Measurements from ENCODE around the gene RPS15.

GRCh38 chr19:1396768-1397679, 41.2 kb upstream of the RPS15 start:
- TF ChIP-seq, protein P1, sequence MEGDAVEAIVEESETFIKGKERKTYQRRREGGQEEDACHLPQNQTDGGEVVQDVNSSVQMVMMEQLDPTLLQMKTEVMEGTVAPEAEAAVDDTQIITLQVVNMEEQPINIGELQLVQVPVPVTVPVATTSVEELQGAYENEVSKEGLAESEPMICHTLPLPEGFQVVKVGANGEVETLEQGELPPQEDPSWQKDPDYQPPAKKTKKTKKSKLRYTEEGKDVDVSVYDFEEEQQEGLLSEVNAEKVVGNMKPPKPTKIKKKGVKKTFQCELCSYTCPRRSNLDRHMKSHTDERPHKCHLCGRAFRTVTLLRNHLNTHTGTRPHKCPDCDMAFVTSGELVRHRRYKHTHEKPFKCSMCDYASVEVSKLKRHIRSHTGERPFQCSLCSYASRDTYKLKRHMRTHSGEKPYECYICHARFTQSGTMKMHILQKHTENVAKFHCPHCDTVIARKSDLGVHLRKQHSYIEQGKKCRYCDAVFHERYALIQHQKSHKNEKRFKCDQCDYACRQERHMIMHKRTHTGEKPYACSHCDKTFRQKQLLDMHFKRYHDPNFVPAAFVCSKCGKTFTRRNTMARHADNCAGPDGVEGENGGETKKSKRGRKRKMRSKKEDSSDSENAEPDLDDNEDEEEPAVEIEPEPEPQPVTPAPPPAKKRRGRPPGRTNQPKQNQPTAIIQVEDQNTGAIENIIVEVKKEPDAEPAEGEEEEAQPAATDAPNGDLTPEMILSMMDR (optimal IDR thresholded peaks at IDR 0.05 in 1 of 3, IDR thresholded peaks at IDR 0.05 in 1 of 3, conservative IDR thresholded peaks at IDR 0.05 in 1 of 3; ENCODE audit: extremely low read depth in 1 of 3, insufficient read depth in 2 of 3, low read length in 3 of 3): no peak
- TF ChIP-seq EZH2 (IDR thresholded peaks at IDR 0.05; ENCODE audit: low read length): no peak

Data from keratinocyte (primary cell).